ENCODE data around the gene STAMBP.
"Not testable (repeated sequence)": the region's sequence is repeated elsewhere in the genome, so short reads cannot be mapped to it uniquely, and the experiment has no call there.

STAMBP gene

GRCh38 chr2:73887596-73888353, 59.0 kb downstream of the STAMBP start:
- DNase-seq = not testable (repeated sequence)

- DNase-seq = no peak
These were observed 59.6 kb downstream of the STAMBP start for GRCh38 chr2:73888388-73888787.

GRCh38 chr2:73889206-73889605, 60.4 kb downstream of the STAMBP start:
- DNase-seq = no peak

- peak; percentile 67 for DNase-seq
These were observed 61.7 kb downstream of the STAMBP start for GRCh38 chr2:73890301-73891092.

GRCh38 chr2:73891276-73891901, 62.6 kb downstream of the STAMBP start:
- no peak for DNase-seq

- DNase-seq = peak; percentile 95
These were observed 64.0 kb downstream of the STAMBP start, which contains the start of gene ACTG2 for GRCh38 chr2:73892631-73893329. ACTG2 (plus strand) TSS chr2:73893008; CDS start chr2:73901312, 8,304 bp downstream.

- DNase-seq = no peak
These were observed 65.2 kb downstream of the STAMBP start for GRCh38 chr2:73893764-73894474.

GRCh38 chr2:73894475-73894850, 65.7 kb downstream of the STAMBP start:
- no peak for DNase-seq

GRCh38 chr2:73894877-73895276, 66.1 kb downstream of the STAMBP start:
- no peak for DNase-seq

GRCh38 chr2:73895473-73895872, 66.7 kb downstream of the STAMBP start:
- DNase-seq = no peak

- peak; percentile 74 for DNase-seq
These were observed 67.8 kb downstream of the STAMBP start for GRCh38 chr2:73896362-73897239.

GRCh38 chr2:73897240-73897583, 68.5 kb downstream of the STAMBP start:
- no peak for DNase-seq

- no peak for DNase-seq
These were observed 69.2 kb downstream of the STAMBP start for GRCh38 chr2:73897934-73898333.

GRCh38 chr2:73899801-73900336, 71.1 kb downstream of the STAMBP start:
- no peak for DNase-seq

- no peak for DNase-seq
These were observed 72.4 kb downstream of the STAMBP start for GRCh38 chr2:73901143-73901542.

GRCh38 chr2:73902284-73902683, 73.5 kb downstream of the STAMBP start:
- no peak for DNase-seq

GRCh38 chr2:73903313-73903712, 74.6 kb downstream of the STAMBP start:
- no peak for DNase-seq

GRCh38 chr2:73903949-73904613, 75.3 kb downstream of the STAMBP start:
- DNase-seq = not testable (repeated sequence)

- no peak for DNase-seq
These were observed 76.2 kb downstream of the STAMBP start for GRCh38 chr2:73904952-73905351.

GRCh38 chr2:73906847-73907505, 78.2 kb downstream of the STAMBP start:
- DNase-seq = no peak

All from fibroblast of skin of back (primary cell).